ENCODE measurements around the gene SNX20.

SNX20 gene

DNA sequence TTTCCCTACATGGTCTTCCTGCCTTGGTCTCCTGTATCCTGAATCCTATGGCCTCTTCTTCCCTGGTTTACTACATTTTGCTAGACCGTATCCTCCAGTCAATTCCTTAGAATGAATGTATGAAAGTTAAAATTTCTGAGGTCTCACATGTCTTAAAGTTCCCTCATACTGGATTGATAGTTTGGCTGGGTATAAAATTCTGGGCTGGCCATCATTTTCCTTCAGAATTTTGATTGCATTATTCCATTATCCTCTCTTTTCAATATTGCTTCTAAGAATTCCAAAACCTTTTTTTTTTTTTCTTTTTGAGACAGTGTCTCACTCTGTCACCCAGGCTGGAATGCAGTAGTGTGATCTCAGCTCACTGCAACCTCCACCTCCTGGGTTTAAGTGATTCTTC is 23.1 kb upstream of the SNX20 start:
- no peak for DNase-seq

DNA sequence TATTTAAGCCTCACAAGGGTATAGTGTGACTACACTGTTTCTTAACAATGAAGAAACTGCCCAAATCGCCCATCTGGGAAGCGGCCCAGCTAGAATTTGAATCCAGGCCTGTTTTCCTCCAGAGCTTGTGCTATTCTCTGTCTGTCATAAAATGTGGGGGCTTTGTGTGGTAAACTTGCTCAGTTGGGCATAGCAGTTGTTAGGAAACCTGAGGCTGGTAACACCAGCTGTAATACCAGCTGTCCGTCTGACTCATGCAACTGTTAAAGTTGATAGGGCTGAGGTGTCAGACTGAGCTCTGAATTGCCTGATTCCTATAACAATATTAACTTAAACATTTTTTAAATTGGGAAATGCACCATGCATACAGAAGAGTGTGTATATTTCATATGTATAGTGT is 21.6 kb upstream of the SNX20 start:
- peak; percentile 18 for DNase-seq

DNA sequence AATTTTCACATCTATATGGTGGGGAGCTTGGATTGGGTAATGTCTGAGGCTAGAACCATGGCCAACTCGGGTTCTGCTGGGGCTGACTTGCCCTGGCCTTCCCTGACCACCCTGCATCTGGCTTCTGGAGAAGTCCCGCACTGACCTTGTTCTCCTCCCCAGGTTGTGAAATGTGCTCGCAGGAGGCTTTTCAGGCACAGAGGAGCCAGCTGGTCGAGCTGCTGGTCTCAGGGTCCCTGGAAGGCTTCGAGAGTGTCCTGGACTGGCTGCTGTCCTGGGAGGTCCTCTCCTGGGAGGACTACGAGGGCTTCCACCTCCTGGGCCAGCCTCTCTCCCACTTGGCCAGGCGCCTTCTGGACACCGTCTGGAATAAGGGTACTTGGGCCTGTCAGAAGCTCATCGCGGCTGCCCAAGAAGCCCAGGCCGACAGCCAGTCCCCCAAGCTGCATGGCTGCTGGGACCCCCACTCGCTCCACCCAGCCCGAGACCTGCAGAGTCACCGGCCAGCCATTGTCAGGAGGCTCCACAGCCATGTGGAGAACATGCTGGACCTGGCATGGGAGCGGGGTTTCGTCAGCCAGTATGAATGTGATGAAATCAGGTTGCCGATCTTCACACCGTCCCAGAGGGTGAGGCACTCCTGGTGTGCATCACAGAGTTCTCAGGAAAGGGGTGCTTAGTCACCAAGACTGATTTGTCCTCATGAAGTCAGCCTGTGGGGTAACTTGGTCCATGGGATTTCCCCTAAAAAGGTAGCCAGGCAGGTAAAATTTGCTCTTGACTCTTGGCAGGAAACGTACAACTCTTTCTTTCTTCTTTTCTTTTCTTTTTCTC is 18.4 kb upstream of the SNX20 start:
- no peak for DNase-seq

DNA sequence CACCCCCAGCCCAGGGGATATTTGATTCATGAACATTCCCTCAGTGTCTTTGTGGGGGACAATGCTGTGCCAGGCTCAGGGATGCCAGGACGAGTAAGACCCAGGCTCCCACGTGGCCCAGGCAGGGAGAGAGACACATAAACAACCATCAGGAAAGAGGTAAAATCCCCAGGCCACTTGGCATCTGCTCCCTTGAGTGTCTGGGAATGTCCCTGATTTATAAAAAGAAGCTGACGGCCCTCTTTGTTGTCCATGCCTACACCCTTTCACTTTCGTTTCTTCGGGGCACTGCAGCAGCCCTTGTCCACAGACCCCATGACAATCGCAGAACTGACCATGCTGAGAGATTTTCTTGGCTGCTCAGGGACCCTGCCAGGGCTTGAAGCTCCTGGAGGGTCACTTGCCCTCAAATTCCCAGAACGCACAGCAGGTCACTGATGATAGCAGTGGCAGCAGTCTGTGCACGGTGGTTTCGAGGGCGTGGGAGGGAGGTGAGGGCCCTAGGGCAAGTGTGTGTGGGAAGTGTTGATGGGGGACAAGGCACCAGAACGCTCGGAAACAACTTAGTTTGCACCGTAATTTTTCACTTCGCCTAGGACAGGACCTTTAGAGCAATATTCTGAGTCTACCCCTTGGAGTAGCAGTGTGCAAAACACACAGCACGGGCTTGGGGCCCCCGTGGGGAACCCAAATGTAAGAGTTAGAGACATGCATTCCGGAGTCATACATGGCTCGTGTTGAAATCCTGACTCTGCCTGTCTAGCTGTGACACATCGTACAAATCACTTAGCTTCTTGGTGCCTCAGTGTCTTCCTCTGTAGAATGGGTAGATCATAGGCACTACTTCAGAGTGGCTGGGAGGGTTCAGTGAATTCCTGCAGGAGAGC is 17.0 kb upstream of the SNX20 start:
- no peak for DNase-seq

DNA sequence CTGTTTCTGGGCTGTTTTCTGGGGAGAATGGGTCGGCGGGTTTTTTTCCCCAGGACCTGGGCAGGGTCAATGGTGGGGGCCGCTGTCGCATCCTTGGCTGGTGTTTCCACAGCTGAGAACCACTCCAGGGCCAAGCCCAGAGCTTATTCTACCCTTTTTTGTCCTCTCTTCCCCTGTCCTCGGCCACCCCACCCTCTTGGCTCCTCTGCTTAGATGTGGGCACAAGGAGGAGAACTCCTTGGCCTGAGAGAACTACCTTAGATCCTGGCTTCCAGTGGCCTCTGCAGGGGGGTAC is 16.3 kb upstream of the SNX20 start:
- DNase-seq, result no peak

DNA sequence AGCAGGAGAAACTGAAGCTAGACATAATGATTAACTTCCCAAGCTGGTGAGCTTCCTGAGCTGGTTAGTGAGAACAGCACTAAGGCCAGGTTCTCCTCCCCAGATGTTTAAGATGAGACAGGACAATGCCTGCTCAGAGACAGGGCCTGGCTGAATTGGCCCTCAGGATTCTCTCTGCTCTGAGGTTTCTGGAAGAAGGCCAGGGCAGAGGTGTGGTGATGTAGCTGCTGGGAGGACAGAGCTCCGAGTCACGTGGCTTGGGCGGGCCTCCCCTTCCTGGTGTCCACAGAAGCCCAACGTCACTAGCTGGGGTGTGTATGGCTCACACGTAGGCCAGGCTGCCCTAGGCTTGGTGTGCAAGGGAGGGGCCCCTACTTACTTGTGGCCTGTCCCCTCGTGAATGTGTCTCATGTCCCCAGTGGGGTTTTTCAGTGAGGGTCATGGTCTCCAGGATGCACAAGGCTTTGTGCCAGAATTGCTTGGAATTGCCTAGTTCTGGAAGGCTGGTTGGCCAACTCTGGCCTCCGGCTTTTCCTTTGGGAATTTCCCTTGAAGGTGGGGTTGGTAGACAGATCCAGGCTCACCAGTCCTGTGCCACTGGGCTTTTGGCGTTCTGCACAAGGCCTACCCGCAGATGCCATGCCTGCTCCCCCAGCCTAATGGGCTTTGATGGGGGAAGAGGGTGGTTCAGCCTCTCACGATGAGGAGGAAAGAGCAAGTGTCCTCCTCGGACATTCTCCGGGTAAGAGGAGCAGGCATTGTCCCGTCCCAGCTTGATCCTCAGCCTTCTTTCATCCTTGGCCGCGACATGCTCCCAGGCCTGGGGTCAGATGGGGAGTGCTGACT is 15.7 kb upstream of the SNX20 start:
- no peak for DNase-seq

DNA sequence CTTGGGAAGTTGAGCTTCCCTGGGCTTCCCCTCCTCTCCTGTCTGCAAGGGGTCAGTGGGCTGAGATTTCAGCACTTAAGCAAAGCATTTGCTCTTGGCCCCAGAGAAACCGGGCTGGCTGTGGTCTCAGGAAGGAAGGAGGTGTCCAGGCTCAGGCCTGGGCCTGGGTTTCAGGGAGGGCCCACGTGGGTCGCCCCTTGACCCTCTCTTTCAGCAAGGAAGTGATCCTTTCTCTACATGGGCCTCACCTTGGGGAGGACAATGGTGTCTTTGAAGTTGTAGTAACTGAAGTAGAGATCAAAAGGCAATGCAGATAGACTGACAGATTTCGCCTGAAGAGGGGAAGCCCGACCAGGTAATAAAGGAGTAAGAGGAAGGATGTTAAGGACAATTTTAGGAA is 15.0 kb upstream of the SNX20 start:
- DNase-seq, result no peak

GRCh38 chr16:50695017-50696000 is 14.2 kb upstream of the SNX20 start:
- DNase-seq, result no peak

DNA sequence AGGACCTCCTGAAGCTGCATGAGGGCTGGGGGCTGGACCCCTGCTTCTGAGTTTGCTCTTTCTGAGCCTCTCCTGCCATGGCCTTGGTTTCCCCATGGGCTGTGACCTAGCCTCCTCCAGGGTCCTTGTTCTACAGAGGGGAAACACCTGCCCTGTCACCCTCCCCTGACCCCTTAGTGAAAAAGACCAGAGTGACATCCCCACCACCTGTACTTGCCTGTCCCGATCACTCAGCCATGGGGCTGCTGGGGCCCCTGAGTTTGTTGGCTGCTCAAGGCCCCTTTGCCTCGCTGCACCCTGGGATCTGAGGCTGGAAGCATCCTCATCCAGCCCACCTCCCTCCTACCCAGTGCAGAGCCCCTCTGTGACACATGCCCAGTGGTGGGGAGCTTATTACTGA is 13.1 kb upstream of the SNX20 start:
- no peak for DNase-seq

GRCh38 chr16:50692999-50693781 is 12.1 kb upstream of the SNX20 start, which contains the start of gene NOD2:
Gene NOD2 (plus strand): TSS chr16:50693606. CDS start chr16:50699496, 5,890 bp downstream.
- no peak for DNase-seq

- no peak for DNase-seq
Measured at GRCh38 chr16:50692644-50692998, 11.5 kb upstream of the SNX20 start.

DNA sequence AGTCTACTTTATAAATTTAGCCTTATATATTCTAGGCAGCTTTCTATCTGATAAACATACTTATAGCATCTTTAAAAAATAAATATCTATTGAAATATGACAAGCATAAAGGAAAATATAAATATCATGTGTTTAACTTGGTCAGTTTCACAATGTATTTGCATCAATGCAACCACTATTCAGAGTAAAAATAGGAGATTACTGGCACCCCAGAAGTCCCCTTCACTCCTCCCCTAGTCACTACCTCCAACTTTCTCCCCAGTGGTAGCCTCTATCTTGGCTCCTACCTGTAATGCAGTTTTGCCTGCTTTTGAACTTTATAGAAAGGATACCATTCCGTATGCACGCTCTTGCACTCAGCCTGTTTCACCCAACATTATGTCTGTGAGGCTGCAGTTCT is 9.1 kb upstream of the SNX20 start:
- no peak for DNase-seq

GRCh38 chr16:50688867-50689266 is 7.8 kb upstream of the SNX20 start:
- DNase-seq, result no peak

GRCh38 chr16:50688083-50688482 is 7.0 kb upstream of the SNX20 start:
- no peak for DNase-seq

- DNase-seq, result no peak
Measured at GRCh38 chr16:50685462-50686063, 4.5 kb upstream of the SNX20 start.

- no peak for DNase-seq
Measured at GRCh38 chr16:50684823-50685461, 3.8 kb upstream of the SNX20 start.

- DNase-seq, result no peak
Measured at GRCh38 chr16:50683689-50684374, 2.7 kb upstream of the SNX20 start.

- no peak for DNase-seq
Measured at GRCh38 chr16:50680556-50680893, 587 bp downstream of the SNX20 start.

DNA sequence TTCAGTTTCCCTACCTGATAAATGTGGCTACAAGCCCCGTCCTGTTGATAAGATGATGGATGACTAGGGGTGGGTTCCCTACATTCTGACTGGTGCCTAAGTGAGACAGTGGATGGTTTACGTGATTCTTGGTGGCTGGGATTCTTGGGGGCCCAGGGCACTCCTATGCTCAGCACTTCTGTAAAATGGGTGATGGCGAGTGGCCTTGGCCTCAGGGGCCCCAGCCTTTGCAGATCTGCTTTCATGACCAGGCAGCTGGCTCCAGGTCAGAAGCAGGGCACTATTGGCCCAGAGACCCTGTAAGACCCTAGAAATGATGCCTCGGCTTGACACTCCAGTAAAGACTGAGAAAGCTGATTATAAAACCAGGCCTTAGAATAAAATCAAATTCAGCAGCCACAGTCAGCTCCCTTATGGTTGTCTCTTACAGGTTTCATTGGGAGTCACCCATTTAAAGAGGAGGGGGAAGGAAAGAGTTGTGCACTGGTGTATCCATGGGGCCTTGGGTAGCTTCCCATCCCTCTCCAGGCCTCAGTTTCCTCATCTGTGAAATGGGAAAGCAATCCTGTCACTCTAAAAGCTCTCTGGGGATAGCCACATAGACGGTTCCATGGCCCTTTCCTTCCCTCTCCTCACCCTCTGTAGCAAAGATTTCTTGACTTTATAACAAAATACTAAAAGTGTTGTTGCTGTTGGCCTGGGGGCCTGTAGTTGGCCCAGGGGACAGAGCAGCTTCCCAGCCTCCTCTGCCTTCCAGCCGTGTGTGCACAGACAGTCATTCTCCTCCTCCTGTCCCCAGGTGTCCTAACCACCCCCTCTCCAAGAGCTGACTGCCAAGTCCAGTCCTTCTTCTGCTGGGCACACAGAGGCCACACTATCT is 1.2 kb downstream of the SNX20 start:
- DNase-seq, result no peak
